ENCODE measurements around the gene AFF1.

The AFF1 gene

DNA sequence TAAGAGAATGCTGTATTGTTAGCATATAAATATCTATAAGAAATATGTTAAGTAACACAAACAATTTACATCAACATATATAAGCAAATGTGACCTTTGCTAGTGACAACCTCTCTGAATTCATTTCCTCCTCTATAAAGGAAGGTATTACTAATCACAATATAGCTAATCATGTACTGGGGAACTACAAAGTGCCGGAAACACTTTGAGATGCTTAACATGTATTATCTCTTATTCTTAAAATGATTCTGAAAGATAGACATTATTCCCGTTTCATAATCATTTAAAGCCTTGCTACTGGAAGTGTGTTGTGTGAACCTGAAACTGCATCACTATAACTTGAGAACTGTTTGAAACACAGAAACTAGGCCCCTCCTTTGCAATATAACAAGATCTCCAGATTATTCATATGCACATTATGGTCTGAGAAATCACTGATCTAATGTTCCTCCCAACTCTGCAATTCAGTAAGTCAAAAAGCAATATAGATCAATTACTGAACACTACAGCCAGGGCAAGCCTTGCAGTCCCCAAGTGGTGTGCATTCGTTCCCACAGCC is 231.6 kb downstream of the AFF1 start:
- no peak for DNase-seq

- no peak for DNase-seq
Measured at GRCh38 chr4:87171944-87172343, 237.1 kb downstream of the AFF1 start.

GRCh38 chr4:87174672-87175071 is 239.9 kb downstream of the AFF1 start:
- no peak for DNase-seq

DNA sequence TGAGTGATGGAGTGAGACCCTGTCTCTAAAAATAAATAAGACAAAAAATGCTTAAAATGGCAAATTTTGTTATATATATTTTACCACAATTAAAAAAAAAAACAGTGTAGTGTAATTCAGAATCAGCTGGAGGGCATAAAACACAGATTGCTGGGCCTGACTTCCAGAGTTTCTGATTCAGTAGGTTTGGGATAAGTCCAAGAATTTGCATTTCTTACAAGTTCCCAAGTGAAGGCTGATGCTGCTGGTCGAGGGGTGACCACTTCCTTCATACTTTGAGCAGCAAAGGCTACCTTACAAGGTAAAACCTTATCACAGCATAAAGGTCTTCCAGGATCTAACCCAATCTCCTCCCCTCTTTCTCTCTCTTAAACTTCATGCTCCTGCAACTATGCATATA is 244.9 kb downstream of the AFF1 start:
- DNase-seq, result no peak

DNA sequence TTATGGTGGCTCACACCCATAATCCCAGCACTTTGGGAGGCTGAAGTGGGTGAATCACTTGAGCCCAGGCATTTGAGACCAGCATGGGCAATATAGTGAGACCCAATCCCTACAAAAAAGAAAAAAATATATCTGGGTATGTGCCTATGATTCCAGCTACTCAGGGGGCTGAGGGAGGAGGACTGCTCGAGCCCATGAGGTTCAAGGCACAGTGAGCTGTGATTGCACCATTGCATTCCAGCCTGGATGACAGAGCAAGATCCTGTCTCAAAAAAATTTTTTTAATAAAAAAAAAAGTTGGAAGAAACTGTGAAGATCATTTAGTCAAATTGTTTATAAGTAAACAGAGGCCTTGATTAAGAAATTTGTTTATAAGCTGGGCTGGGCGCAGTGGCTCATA is 246.0 kb downstream of the AFF1 start:
- no peak for DNase-seq

- no peak for DNase-seq
Measured at GRCh38 chr4:87185146-87185870, 250.5 kb downstream of the AFF1 start.

DNA sequence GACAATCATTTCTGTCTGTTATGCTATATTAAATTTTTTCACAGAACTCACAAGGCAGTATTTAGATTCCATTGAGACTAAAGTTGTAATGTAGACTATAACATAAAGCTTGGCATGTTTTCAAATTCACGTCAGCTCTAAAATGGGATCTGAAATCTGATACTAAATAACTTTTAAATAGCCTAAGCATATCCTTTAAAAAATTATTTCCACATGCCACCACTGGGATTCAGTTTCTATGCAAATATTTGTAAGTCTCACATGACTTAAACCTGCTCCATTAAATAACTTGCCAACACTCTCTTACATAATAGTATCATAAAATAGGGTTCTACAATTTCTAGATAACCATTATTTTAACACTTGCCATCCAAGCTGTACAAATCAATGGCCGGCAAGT is 253.2 kb downstream of the AFF1 start:
- no peak for DNase-seq

DNA sequence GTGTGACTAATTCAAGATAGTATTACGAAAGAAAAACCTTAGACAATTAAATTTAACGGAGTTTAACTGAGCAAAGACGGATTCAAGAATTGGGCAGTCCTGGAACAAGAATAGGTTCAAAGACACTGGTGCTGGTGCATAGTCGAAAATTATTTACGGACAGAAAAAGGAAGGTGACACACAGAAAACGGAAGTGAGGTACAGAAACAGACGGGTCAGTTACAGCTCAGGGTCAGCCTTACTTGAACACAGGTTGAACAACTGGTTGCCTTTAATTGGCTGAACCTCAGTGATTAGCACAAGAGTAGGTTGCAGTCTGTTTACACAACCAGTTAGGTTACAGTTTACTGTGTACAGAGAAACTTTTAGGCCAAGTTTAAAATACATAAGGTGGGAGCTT is 254.1 kb downstream of the AFF1 start:
- no peak for DNase-seq
